ENCODE results near the gene TFF3. TPM values are rescaled to one million over a fixed set of nuclear protein-coding genes. Genes with fewer than 3 reads are reported as not detected.

Gene TFF3
- total RNA-seq, 1 experiment from 2014 or later, result not detected

- no peak overlapping the region for H2AFZ ChIP-seq
- no peaks in the 10 kb centered on the region for H3F3A ChIP-seq (ENCODE audit: insufficient read depth, low read depth)
- POLR2A ChIA-PET (ENCODE audit: unreplicated experiment), result no interaction called here
- CTCF ChIA-PET, result no interaction called here
- no peak overlapping the region for H3K27ac ChIP-seq
- H3K9me3 ChIP-seq (ENCODE audit: insufficient read depth, low read depth), result no peaks in the 10 kb centered on the region
- BruUV-seq (replicated peaks), result no TSS peak
- no peaks in the 10 kb centered on the region for H3K27me3 ChIP-seq (ENCODE audit: insufficient read depth, low read depth)
- H3K9me2 ChIP-seq (ENCODE audit: insufficient read depth), result no peaks in the 10 kb centered on the region
- intact Hi-C loops (cut with micrococcal nuclease; ENCODE audit: unreplicated experiment), result no loop called here
- no peaks in the 10 kb centered on the region for H3K36me3 ChIP-seq (ENCODE audit: low read depth)
- H3K4me3 ChIP-seq, result no peak overlapping the region
- DNase-seq, result no peak
- H3K79me2 ChIP-seq (ENCODE audit: low read depth), result no peaks in the 10 kb centered on the region
- TF ChIP-seq EZH2 (IDR thresholded peaks at IDR 0.05; ENCODE audit: low read depth), result no peak
- TF ChIP-seq CTCF (conservative IDR thresholded peaks at IDR 0.05), result no peak
- H3K4me2 ChIP-seq, result no peak overlapping the region
- no peaks in the 10 kb centered on the region for H4K20me1 ChIP-seq (ENCODE audit: insufficient read depth)
- H3K4me1 ChIP-seq (replicated peaks; ENCODE audit: insufficient read depth), result no peaks in the 10 kb centered on the region
Observed at GRCh38 chr21:42277593-42277992, 37.6 kb downstream of the TFF3 start.

- POLR2A ChIA-PET (ENCODE audit: unreplicated experiment), result no interaction called here
- TF ChIP-seq CTCF (conservative IDR thresholded peaks at IDR 0.05), result no peak
- TF ChIP-seq EZH2 (IDR thresholded peaks at IDR 0.05; ENCODE audit: low read depth), result no peak
- intact Hi-C loops (cut with micrococcal nuclease; ENCODE audit: unreplicated experiment), result no loop called here
- no TSS peak for BruUV-seq (replicated peaks)
- no peaks in the 10 kb centered on the region for H3K9me3 ChIP-seq (ENCODE audit: insufficient read depth, low read depth)
- no peaks in the 10 kb centered on the region for H3K79me2 ChIP-seq (ENCODE audit: low read depth)
- no peaks in the 10 kb centered on the region for H3K4me1 ChIP-seq (replicated peaks; ENCODE audit: insufficient read depth)
- no peaks in the 10 kb centered on the region for H3K36me3 ChIP-seq (ENCODE audit: low read depth)
- H2AFZ ChIP-seq, result no peak overlapping the region
- no peak overlapping the region for H3K4me2 ChIP-seq
- no peaks in the 10 kb centered on the region for H3K9me2 ChIP-seq (ENCODE audit: insufficient read depth)
- no peak for DNase-seq
- no peak overlapping the region for H3K27ac ChIP-seq
- no peaks in the 10 kb centered on the region for H3K27me3 ChIP-seq (ENCODE audit: insufficient read depth, low read depth)
- no peak overlapping the region for H3K4me3 ChIP-seq
- CTCF ChIA-PET, result interaction anchor here (0.6 kb wide), 1 partner anchor 118 kb away, joined by 5 read pairs; no protein-coding TSS in a partner anchor
- H4K20me1 ChIP-seq (ENCODE audit: insufficient read depth), result no peaks in the 10 kb centered on the region
- H3F3A ChIP-seq (ENCODE audit: insufficient read depth, low read depth), result no peaks in the 10 kb centered on the region
Observed at GRCh38 chr21:42276526-42277154, 38.6 kb downstream of the TFF3 start.

GRCh38 chr21:42276076-42276475 is 39.1 kb downstream of the TFF3 start:
- no peaks in the 10 kb centered on the region for H3F3A ChIP-seq (ENCODE audit: insufficient read depth, low read depth)
- no peaks in the 10 kb centered on the region for H3K4me1 ChIP-seq (replicated peaks; ENCODE audit: insufficient read depth)
- H3K4me2 ChIP-seq, result no peak overlapping the region
- H3K4me3 ChIP-seq, result no peak overlapping the region
- H3K9me2 ChIP-seq (ENCODE audit: insufficient read depth), result no peaks in the 10 kb centered on the region
- no peaks in the 10 kb centered on the region for H3K27me3 ChIP-seq (ENCODE audit: insufficient read depth, low read depth)
- no peaks in the 10 kb centered on the region for H3K9me3 ChIP-seq (ENCODE audit: insufficient read depth, low read depth)
- POLR2A ChIA-PET (ENCODE audit: unreplicated experiment), result no interaction called here
- no peak for DNase-seq
- TF ChIP-seq EZH2 (IDR thresholded peaks at IDR 0.05; ENCODE audit: low read depth) (no peak), CTCF (conservative IDR thresholded peaks at IDR 0.05) (no peak)
- CTCF ChIA-PET, result no interaction called here
- H4K20me1 ChIP-seq (ENCODE audit: insufficient read depth), result no peaks in the 10 kb centered on the region
- H2AFZ ChIP-seq, result no peak overlapping the region
- H3K36me3 ChIP-seq (ENCODE audit: low read depth), result no peaks in the 10 kb centered on the region
- no peaks in the 10 kb centered on the region for H3K79me2 ChIP-seq (ENCODE audit: low read depth)
- no TSS peak for BruUV-seq (replicated peaks)
- intact Hi-C loops (cut with micrococcal nuclease; ENCODE audit: unreplicated experiment), result no loop called here
- no peak overlapping the region for H3K27ac ChIP-seq
